GM21529 (cell line): ENCODE data around the gene SULT6B1.
"Not testable (repeated sequence)": the region's sequence is repeated elsewhere in the genome, so short reads cannot be mapped to it uniquely, and the experiment has no call there.

Experiments
- ATAC-seq: cut with Tn5 transposase; IDR thresholded peaks from one replicate; pipeline ENCODE4 v1.9.1; 2021; ENCODE audit not compliant: unreplicated experiment

Gene SULT6B1

GRCh38 chr2:37188570-37188969 lies at the start of gene SULT6B1:
Gene SULT6B1 (minus strand): TSS chr2:37188670. CDS start chr2:37188640, 30 bp downstream.
- no peak for ATAC-seq

GRCh38 chr2:37232131-37232933 lies 43.9 kb upstream of the SULT6B1 start:
- peak; percentile 5 for ATAC-seq

DNA sequence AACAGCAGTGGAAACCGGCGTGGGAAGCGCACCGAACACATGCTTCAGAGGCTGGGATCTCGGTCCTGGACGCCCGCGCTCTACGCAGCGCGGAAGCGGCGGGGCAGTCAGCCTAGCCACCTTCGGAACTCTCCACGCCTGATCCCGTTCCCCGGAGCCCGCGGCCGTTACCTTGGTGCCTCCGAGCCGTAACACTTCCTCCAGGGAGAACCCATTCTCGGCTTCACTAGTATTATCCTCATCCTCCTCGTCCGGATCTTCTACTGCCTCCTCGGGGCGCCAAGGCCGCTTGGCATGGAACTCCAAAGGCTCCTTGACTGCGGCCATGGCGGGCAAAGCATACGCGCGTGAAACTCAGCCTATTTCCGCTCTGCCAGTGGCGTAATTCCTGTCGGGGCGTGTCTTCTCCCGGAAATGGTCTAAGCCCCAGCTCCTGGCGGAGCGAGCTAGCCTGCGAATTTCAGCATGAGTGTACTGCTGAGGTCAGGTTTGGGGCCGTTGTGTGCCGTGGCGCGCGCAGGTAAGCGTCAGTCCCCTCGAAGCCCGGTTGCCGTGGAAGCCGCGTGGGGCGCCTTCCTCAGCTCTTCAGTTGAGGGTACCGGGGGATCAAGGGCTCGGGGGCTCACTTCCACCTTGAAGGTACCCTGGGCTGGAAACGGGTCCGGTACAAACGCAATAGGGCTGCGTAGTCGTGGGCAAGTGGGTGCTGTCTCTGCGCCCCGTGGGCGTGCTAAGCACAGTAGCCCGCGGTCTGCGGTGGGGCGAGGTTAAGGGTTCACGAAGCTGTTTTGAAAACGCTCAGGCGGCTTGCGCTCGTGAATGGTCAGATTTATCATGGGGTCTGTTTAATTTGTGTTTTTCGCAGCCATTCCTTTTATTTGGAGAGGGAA lies 43.0 kb upstream of the SULT6B1 start, which contains the start of the genes CEBPZ and NDUFAF7:
TSS of gene CEBPZ (minus strand) at position 356 of the 890 bp plus-strand sequence. CDS start at position 327, 29 bp downstream.
TSS of gene NDUFAF7 (plus strand) at position 418 of the 890 bp plus-strand sequence. CDS start at position 466, 48 bp downstream.
- ATAC-seq: peak; percentile 96

- no peak for ATAC-seq
Measured at GRCh38 chr2:37230581-37230980, 42.1 kb upstream of the SULT6B1 start.

DNA sequence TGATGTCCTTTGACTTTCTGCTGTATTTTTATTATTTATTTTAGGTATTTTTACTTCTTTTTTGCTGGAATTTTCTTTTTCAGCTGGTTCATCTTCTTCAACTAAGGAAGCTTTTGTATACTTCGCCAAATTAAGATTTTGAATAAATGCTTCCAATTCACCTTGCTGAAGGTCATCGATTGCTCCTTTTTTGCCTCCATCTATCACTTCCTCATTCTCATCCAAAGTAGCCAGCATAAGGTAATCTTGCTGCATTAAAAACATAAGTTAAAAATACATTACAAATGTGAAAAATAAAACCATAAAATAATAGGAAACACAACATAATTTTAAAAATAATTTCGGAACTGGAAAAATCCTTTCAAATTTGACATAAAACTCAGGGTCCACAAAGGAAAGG lies 40.3 kb upstream of the SULT6B1 start:
- no peak for ATAC-seq

GRCh38 chr2:37226863-37227262 lies 38.4 kb upstream of the SULT6B1 start:
- no peak for ATAC-seq

DNA sequence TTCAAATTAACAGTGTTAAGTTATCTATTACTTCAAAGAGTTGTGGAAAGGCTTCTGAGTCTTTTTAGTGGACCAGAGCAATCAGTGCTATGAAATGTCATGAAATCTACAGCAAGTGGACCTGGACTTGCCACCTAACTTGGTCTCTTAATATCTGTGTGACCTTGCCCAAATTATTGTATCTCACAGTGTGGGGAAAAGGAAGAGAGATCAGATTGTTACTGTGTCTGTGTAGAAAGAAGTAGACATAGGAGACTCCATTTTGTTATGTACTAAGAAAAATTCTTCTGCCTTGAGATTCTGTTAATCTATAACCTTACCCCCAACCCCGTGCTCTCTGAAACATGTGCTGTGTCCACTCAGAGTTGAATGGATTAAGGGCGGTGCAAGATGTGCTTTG lies 36.7 kb upstream of the SULT6B1 start:
- not testable (repeated sequence) for ATAC-seq

DNA sequence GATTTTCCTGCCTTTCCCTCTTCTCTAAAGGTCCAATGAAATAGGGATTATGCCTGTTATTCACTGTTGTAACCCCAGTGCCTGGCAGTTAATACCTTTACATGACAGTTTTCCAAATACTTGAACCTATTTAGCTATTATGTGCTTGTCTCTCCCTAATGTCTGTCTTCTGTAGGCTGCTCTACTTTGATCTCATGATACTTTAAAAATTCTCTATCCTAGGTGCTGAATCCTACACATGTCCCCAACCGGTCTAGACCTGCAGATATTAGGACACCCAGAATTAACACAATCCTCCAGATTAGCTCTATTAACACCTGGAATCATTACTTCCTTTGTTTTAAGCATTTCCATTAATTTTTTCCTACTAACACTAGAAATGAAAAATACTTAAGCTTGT lies 35.6 kb upstream of the SULT6B1 start:
- no peak for ATAC-seq

- no peak for ATAC-seq
Measured at GRCh38 chr2:37223131-37223530, 34.7 kb upstream of the SULT6B1 start.

- ATAC-seq: no peak
Measured at GRCh38 chr2:37219046-37219445, 30.6 kb upstream of the SULT6B1 start.

GRCh38 chr2:37215250-37215649 lies 26.8 kb upstream of the SULT6B1 start:
- no peak for ATAC-seq

DNA sequence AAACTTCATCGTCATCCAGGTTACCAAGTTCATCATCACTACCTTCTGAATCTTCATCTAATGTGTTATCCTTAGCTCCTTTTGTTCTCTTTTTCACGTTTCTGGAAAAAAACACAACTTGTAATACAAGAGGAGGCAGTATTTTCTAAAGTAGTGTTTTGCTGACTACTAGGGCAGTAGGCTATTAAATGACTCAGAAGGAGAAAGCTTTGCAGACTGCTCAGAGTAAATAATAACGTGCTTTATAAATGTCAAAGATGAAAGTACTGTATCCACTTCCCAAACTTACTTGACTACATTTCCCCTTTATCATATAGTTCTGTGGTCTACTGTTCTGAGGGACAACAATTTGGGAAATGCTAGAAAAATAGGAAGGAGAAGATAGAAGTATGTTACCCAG lies 23.5 kb upstream of the SULT6B1 start:
- no peak for ATAC-seq

- ATAC-seq: no peak
Measured at GRCh38 chr2:37211212-37211611, 22.7 kb upstream of the SULT6B1 start.

DNA sequence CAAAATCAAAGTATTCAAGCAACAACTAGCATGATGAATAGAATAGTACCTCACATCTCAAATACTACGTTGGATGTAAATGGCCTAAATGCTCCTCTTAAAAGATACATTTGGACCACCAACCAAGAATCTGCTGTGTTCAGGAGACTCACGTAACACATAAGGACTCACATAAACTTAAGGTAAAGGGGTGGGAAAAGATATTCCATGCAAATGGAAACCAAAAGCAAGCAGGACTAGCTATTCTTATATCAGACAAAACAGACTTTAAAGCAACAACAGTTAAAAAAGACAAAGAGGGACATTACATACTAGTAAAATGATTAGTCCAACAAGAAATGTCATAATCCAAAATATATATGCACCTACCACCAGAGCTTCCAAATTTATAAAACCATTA lies 18.3 kb upstream of the SULT6B1 start:
- not testable (repeated sequence) for ATAC-seq

DNA sequence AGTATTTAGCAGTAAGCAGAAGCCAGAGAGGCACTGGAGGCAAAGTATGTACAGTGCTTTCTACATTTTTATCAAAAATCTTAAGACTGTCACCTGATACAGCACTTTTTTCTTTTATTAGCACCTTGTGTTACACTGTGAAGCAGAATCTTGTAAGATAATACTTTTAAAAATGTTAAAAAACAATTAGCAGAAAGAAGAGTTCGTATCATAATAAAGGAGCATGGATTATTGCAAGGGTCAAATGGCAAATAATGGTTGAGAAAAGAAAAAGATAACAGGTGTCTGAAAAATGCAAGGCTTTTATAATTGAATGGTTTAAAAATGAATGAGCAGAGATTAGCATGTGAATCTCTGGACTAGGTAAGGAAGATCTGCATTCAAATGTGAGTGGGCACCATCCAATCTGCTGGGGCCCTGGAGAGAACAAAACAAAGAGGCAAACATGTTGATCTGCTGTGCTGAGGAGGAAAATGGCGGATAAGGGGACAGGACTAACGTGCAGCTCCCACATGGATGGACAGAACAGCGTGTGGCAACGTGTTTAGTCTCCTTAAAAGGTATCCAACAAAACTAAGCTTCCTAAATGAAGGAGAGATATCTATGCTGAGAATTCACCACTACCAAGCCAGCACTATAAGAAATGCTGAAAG lies 17.3 kb upstream of the SULT6B1 start:
- no peak for ATAC-seq

DNA sequence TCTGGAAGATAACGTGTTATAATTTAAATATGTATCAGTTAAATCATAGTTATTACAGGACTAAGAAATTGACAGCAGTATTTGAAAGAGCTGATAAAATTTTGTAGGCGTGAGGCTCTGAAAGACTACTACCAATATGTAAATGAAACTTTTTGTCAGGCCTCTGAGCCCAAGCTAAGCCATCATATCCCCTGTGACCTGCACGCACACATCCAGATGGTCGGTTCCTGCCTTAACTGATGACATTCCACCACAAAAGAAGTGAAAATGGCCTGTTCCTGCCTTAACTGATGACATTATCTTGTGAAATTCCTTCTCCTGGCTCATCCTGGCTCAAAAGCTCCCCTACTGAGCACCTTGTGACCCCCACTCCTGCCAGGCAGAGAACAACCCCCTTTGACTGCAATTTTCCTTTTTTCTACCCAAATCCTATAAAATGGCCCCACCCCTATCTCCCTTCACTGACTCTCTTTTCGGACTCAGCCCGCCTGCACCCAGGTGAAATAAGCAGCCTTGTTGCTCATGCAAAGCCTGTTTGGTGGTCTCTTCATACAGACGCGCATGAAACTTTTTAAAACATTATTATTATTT lies 16.7 kb upstream of the SULT6B1 start:
- ATAC-seq: not testable (repeated sequence)

GRCh38 chr2:37203708-37204107 lies 15.2 kb upstream of the SULT6B1 start:
- ATAC-seq: no peak

GRCh38 chr2:37201766-37202165 lies 13.3 kb upstream of the SULT6B1 start:
- ATAC-seq: no peak

DNA sequence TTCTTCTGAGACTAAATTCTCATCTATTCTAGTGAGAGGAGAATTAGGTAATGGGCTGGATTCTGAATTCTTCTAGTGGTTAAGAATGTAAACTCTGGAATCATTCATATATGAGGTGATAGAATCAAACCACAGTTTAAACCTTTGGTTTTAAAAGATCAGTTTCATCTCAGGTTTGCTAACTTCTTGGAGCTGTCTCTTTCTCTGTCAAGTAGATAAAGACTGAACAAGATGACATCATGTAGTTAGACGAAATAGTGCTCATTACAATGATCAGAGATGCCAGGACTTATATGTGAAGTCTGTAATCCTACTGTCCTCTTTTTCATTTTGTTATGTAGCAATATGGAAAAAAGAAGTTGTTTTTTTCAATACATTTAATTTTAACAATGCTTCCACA lies 12.7 kb upstream of the SULT6B1 start:
- no peak for ATAC-seq

- ATAC-seq: no peak
Measured at GRCh38 chr2:37198681-37199065, 10.2 kb upstream of the SULT6B1 start.
